Measurements from ENCODE around the gene NEDD9.

Gene NEDD9

GRCh38 chr6:11223286-11223864, 9.1 kb downstream of the NEDD9 start:
- TF ChIP-seq CTCF (conservative IDR thresholded peaks at IDR 0.05; ENCODE audit: low read depth, low read length), result no peak
- DNase-seq (ENCODE audit: low read depth), result no peak
- H3K4me3 ChIP-seq (ENCODE audit: low read depth, low read length), result no peak overlapping the region

- TF ChIP-seq CTCF (conservative IDR thresholded peaks at IDR 0.05; ENCODE audit: low read depth, low read length), result no peak
- H3K4me3 ChIP-seq (ENCODE audit: low read depth, low read length), result no peak overlapping the region
- no peak for DNase-seq (ENCODE audit: low read depth)
Observed at GRCh38 chr6:11222385-11223277, 9.8 kb downstream of the NEDD9 start.

GRCh38 chr6:11221623-11222384, 10.7 kb downstream of the NEDD9 start:
- no peak for DNase-seq (ENCODE audit: low read depth)
- no peak overlapping the region for H3K4me3 ChIP-seq (ENCODE audit: low read depth, low read length)
- no peak for TF ChIP-seq CTCF (conservative IDR thresholded peaks at IDR 0.05; ENCODE audit: low read depth, low read length)

- no peak for DNase-seq (ENCODE audit: low read depth)
- TF ChIP-seq CTCF (conservative IDR thresholded peaks at IDR 0.05; ENCODE audit: low read depth, low read length), result no peak
- no peak overlapping the region for H3K4me3 ChIP-seq (ENCODE audit: low read depth, low read length)
Observed at GRCh38 chr6:11219400-11219834, 13.1 kb downstream of the NEDD9 start.

GRCh38 chr6:11218538-11219399, 13.7 kb downstream of the NEDD9 start:
- TF ChIP-seq CTCF (conservative IDR thresholded peaks at IDR 0.05; ENCODE audit: low read depth, low read length), result no peak
- DNase-seq (ENCODE audit: low read depth), result no peak
- no peak overlapping the region for H3K4me3 ChIP-seq (ENCODE audit: low read depth, low read length)

GRCh38 chr6:11218102-11218442, 14.4 kb downstream of the NEDD9 start:
- H3K4me3 ChIP-seq (ENCODE audit: low read depth, low read length), result no peak overlapping the region
- TF ChIP-seq CTCF (conservative IDR thresholded peaks at IDR 0.05; ENCODE audit: low read depth, low read length), result no peak
- no peak for DNase-seq (ENCODE audit: low read depth)

All from choroid plexus epithelial cell (primary cell).